GM18909 (cell line): ENCODE data around the gene FAM240B.

Experiments
- ATAC-seq: cut with Tn5 transposase; IDR thresholded peaks from one replicate; pipeline ENCODE4 v1.9.1; 2021; ENCODE audit warnings: mild to moderate bottlenecking; ENCODE audit not compliant: unreplicated experiment, poor library complexity

FAM240B gene

GRCh38 chr9:38705917-38706316 is 14.0 kb downstream of the FAM240B start:
- no peak for ATAC-seq

GRCh38 chr9:38700695-38701094 is 19.2 kb downstream of the FAM240B start:
- no peak for ATAC-seq

DNA sequence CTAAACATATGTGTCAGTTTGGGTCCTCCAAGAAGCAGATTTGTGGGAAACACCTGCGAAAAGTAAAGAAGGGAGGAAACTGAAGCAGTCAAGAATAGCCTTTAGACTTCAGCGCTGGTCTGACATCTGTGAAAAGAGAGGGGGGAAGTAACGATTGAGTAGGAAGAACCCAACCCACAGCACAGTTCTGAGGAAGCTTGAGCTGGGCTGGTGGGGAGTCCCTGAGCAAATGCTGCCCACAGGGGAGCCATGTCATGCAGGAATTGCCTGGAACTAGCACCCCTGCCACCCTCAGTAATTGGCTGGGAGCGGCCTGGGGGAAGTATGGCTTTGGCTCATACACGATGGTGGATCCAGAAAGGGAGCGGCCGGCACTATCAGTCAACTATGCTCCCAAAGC is 20.6 kb downstream of the FAM240B start:
- ATAC-seq, result no peak

GRCh38 chr9:38697776-38698300 is 22.1 kb downstream of the FAM240B start:
- ATAC-seq, result no peak

GRCh38 chr9:38696999-38697398 is 22.9 kb downstream of the FAM240B start:
- ATAC-seq, result no peak

DNA sequence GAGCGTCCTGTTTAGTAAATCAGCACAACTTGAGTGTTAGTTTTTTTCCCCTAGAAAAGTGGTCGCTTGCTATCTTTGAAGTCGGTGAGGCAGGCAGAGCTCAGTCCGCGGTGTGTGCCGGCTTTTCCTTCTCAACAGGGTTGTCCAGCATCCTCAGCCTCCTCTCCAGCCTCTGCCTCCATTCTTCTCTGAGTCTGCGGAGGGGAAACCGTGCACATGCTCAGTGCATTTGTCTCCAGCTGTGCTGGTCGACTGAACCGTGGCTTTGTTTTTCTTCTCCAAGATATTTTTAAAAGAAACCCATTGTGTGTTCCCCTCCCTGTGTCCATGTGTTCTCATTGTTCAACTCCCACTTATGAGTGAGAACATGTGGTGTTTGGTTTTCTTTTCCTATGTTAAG is 25.3 kb downstream of the FAM240B start:
- ATAC-seq, result no peak

DNA sequence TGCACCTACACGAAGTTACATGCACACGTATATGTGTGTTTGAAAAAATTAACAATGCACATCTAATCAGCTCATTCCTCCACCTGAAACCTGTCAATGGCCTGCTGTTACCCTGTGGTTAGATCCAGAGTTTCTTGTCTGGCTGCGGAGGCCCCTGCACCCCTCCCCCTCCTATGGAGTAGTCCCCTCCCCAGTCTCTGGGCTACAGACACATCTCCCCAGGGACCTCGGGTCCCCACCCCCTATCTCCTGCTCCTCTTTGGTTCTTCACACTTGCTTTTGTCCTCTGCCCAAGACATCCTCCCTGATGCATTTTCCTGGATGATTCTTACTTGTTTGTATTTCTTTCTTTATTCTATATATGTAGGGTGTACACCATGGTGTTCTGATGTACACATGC is 27.2 kb downstream of the FAM240B start:
- no peak for ATAC-seq

DNA sequence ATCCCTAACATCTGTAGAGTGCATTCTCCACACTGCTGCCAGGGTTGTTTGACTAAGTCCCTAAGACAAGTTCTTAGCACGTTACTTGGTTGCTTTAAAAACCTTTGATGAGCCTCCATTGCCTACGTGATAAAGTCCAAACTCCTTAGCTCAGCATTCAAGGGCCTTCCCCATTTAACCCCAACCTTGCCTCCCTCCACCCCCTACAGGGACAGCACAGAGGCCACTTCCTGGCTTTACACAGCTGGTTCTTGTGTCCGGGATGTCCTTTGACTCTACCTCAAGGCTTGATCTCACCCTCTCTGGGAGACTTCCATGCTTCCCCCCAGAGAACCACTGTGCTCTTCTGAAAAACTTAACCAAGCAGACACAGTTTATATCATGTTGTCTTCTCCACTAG is 29.4 kb downstream of the FAM240B start:
- ATAC-seq, result no peak

DNA sequence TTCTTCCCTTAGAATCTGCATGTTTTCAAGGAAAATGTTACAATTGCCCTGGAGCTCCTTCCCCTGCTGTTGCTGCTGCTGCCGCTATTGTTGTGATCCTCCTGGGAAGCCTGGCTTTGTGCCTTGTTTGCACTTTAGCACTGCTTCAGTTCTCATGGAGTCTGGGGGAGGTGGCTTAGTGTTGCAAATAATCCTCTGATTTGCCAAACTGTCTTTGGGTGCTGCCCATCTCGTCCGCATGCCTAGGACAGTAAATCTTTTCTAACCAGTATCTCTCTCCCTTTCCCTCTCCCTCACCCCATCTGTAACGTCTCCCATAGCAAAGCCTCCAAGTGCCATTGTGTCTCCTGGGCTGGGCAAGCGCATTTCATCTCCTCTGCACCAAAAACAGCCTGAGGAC is 30.3 kb downstream of the FAM240B start:
- no peak for ATAC-seq

GRCh38 chr9:38687992-38688391 is 31.9 kb downstream of the FAM240B start:
- ATAC-seq, result no peak

- ATAC-seq, result no peak
Measured at GRCh38 chr9:38687389-38687842, 32.5 kb downstream of the FAM240B start.

- no peak for ATAC-seq
Measured at GRCh38 chr9:38686933-38687332, 33.0 kb downstream of the FAM240B start.

GRCh38 chr9:38685535-38685934 is 34.4 kb downstream of the FAM240B start:
- ATAC-seq, result no peak

DNA sequence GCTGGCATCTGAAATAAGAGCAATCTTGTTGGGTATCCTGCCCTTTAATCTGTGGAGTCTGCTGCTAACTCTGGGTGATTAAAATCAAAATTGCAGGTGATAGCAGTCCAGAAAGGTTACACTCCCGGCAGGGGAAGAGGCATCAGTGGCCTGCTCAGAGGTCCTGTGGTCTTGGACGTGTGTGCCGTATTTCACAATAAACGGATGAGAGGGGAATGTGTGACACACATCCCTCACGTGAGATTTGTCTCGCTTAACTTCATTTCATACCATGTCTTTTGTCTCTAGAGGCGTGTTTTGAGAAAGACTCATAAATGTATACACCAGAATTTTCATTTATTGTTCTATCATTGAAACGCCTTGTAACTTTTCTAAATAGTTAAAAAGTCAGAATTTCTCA is 36.6 kb downstream of the FAM240B start:
- no peak for ATAC-seq

- no peak for ATAC-seq
Measured at GRCh38 chr9:38682713-38683112, 37.2 kb downstream of the FAM240B start.

DNA sequence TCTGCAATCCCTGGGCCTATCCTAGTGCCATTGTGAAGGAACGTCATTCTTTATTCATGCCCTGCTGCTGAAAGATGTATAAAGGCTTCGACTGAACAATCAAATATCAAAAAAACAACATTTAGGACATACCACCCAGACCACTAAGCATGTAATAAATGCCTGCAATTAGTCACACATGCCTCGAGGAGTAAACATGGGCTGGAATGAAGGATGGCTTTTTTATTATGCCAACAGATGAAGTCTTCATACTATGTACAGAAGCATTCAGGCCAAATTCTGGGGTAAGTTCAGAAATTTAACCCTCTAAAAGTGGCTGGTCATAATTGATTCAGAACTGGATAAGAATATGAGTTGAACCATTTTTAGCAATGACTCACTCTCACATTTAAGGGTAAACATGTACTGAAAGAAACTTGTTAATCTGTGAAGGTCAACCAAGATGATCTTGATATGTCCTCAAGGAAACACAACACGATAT is 38.1 kb downstream of the FAM240B start:
- ATAC-seq, result no peak

GRCh38 chr9:38680837-38681445 is 39.0 kb downstream of the FAM240B start:
- ATAC-seq, result no peak

- ATAC-seq, result no peak
Measured at GRCh38 chr9:38677660-38678303, 42.2 kb downstream of the FAM240B start.

- no peak for ATAC-seq
Measured at GRCh38 chr9:38675831-38676230, 44.1 kb downstream of the FAM240B start.

- no peak for ATAC-seq
Measured at GRCh38 chr9:38675211-38675610, 44.7 kb downstream of the FAM240B start.

DNA sequence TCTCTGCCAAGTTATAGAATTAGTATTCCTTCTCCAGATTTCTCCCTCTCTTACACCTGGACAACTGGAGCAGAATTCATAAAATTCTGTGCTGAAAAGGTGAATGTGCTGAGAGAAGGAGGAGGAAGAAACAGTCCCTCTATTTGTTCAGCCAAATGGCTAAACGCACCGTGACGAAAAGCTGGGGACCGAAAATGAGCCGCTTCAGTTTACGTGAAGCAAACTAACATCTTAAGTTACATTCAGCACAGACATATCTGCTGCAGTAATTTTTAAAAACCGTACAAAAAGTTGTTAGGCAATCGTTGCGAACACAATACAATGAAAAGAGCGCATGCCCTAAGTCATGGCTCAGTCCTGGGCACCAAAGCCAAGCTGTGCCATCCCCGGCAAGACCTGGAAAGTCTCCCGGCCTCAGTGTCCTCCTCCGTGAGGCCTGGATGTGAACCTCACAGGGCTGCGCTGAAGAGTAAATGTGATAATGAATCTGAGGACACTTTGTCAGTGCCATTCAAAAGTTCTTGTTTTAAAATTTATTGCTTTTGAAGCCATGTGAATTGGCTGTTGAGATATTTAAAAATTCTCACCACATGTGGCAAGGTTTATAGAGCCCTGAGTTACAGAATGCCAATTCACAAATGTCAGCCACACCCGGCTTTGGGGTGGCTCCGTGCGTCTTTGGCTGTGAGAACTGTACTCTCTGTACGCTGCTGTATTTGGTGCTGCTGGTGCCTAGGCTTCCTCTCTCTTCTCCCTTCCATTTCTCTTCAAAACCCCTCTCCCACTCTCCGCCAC is 46.3 kb downstream of the FAM240B start:
- no peak for ATAC-seq
